HepG2 (cell line): ENCODE results near the gene ZNF26. TPM values are rescaled to one million over a fixed set of nuclear protein-coding genes. Genes with fewer than 3 reads are reported as not detected.

ENCODE experiments used
- ATAC-seq: fragments of 200-7000 bp; cut with Tn5 transposase; 3 replicates; pipeline ENCODE4 v1.9.1; 2020; ENCODE audit warnings: mild to moderate bottlenecking, moderate library complexity
- BruUV-seq: library from RNA; stranded (reverse); fragments of 400-500 nt; replicated peaks from 2 replicates; lab custom pipeline; 2021; lab: Mats Ljungman, UMichigan
- CTCF ChIA-PET: fragments of 300-600 bp; formaldehyde crosslinking; extraction: SDS; loops from one replicate; lab custom pipeline; 2021; ENCODE audit warnings: low total read pairs, inconsistent platforms, low intra/inter-chr PET ratio; lab: Yijun Ruan, JAX
- POLR2A ChIA-PET: fragments of 350-600 bp; sonication (Branson Sonifier 250); formaldehyde crosslinking; loops from one replicate; lab custom pipeline; 2020; ENCODE audit warnings: antibody characterized with exemption, inconsistent platforms; lab: Yijun Ruan, JAX
- DNase-seq: peaks from one replicate; pipeline ENCODE4 v3.0.0-alpha.2; 2015; ENCODE audit warnings: low spot score
- FAIRE-seq: peaks from 3 replicates; lab custom pipeline; 2011; peaks lifted over from hg19 to GRCh38; lab: Jason Lieb, UNC
- H2AFZ ChIP-seq: one replicate; pipeline ENCODE4 v1.6.1; 2011; ENCODE audit warnings: low read length, inconsistent platforms
- H3K27ac ChIP-seq: fragments of 300-600 bp; 3 replicates; pipeline ENCODE4 v1.8.0; 2011; ENCODE audit warnings: mixed run types, mild to moderate bottlenecking, mixed read lengths, low read length, inconsistent platforms; ENCODE audit not compliant: insufficient read depth; ENCODE audit errors: extremely low read length
- H3K27me3 ChIP-seq, 2 experiments: fragments of 200-600 bp in 1 of 2; 2 replicates in 1 of 2; 3 replicates in 1 of 2; pipeline versions ENCODE4 v1.6.0 to v1.8.0; 2011; ENCODE audit warnings: low read length in 2 of 2, mild to moderate bottlenecking in 2 of 2, moderate library complexity in 2 of 2, inconsistent platforms in 1 of 2; ENCODE audit not compliant: insufficient read depth in 2 of 2, control insufficient read depth in 1 of 2
- H3K36me3 ChIP-seq, 2 experiments: fragments of 200-600 bp in 1 of 2; replicated peaks in 1 of 2; 2 replicates in 1 of 2; 3 replicates in 1 of 2; pipeline versions ENCODE4 v1.5.1 to v1.8.0; 2011; ENCODE audit warnings: low read length in 2 of 2, inconsistent platforms in 1 of 2; ENCODE audit not compliant: insufficient read depth in 2 of 2, control insufficient read depth in 1 of 2
- H3K4me1 ChIP-seq: 2 replicates; pipeline ENCODE4 v1.5.1; 2012; ENCODE audit warnings: low read length, inconsistent platforms; ENCODE audit not compliant: insufficient read depth
- H3K4me2 ChIP-seq: 2 replicates; pipeline ENCODE4 v1.6.0; 2011; ENCODE audit warnings: low read depth, low read length, inconsistent platforms
- H3K4me3 ChIP-seq, 3 experiments: fragments of 200-600 bp in 1 of 3; sonication (generic), shearing (Covaris generic) in 1 of 3; replicated peaks in 1 of 3; 2 replicates each; pipeline ENCODE4 v1.5.1; 2011 to 2016; ENCODE audit warnings: low read length in 3 of 3, inconsistent platforms in 2 of 3, low read depth in 2 of 3, mild to moderate bottlenecking in 2 of 3, control low read depth in 1 of 3, mixed read lengths in 1 of 3; ENCODE audit not compliant: insufficient read depth in 1 of 3
- H3K79me2 ChIP-seq: one replicate; pipeline ENCODE4 v1.6.1; 2011; ENCODE audit warnings: low read length, inconsistent platforms; ENCODE audit not compliant: insufficient read depth
- H3K9ac ChIP-seq: 2 replicates; pipeline ENCODE4 v1.6.0; 2011; ENCODE audit warnings: mild to moderate bottlenecking, low read depth, low read length, inconsistent platforms; ENCODE audit not compliant: insufficient read depth
- H3K9me3 ChIP-seq: 2 replicates; pipeline ENCODE4 v1.5.1; 2012; ENCODE audit warnings: mild to moderate bottlenecking, low read length
- H4K20me1 ChIP-seq: 2 replicates; pipeline ENCODE4 v1.6.0; 2011; ENCODE audit warnings: inconsistent platforms, mild to moderate bottlenecking, low read length, moderate library complexity; ENCODE audit not compliant: insufficient read depth
- ATF7-NPFF ChIP-seq: sonication (generic); formaldehyde crosslinking; IDR thresholded peaks from 2 replicates; pipeline ENCODE4 v1.8.1; 2023; ENCODE audit warnings: mild to moderate bottlenecking, low read depth, missing genetic modification reagents, moderate library complexity
- CEBPZ ChIP-seq: IDR thresholded peaks from 2 replicates; pipeline ENCODE4 v1.6.1; 2012; ENCODE audit warnings: low read length, improper control_type of control experiment
- DNMT1 ChIP-seq: sonication (generic); formaldehyde crosslinking; IDR thresholded peaks from 2 replicates; pipeline ENCODE4 v1.5.1; 2020; ENCODE audit warnings: mild to moderate bottlenecking, missing genetic modification reagents
- FOSL2 ChIP-seq: sonication (generic); formaldehyde crosslinking; IDR thresholded peaks from 2 replicates; pipeline ENCODE4 v1.4.0; 2020; ENCODE audit warnings: missing genetic modification reagents
- MEIS2 ChIP-seq: sonication (generic); formaldehyde crosslinking; IDR thresholded peaks from 2 replicates; pipeline ENCODE4 v1.9.0; 2021; ENCODE audit warnings: mild to moderate bottlenecking, missing genetic modification reagents
- MXD4 ChIP-seq: IDR thresholded peaks from 2 replicates; pipeline ENCODE4 v1.6.1; 2016; ENCODE audit warnings: mild to moderate bottlenecking, missing biosample characterization, missing genetic modification reagents
- PBX3 ChIP-seq: sonication (generic); formaldehyde crosslinking; IDR thresholded peaks from 2 replicates; pipeline ENCODE4 v1.8.1; 2023; ENCODE audit warnings: missing genetic modification reagents, inconsistent platforms, borderline replicate concordance
- POLR2AphosphoS5 ChIP-seq: IDR thresholded peaks from 2 replicates; pipeline ENCODE4 v1.6.1; 2012; ENCODE audit warnings: low read depth, low read length
- POLR2G ChIP-seq: fragments of 200-400 bp; formaldehyde crosslinking; IDR thresholded peaks from 2 replicates; pipeline ENCODE4 v1.6.1; 2018; ENCODE audit warnings: mild to moderate bottlenecking, low read depth, low read length, moderate library complexity
- RCOR2 ChIP-seq: IDR thresholded peaks from 2 replicates; pipeline ENCODE4 v1.6.1; 2016; ENCODE audit warnings: missing biosample characterization, missing genetic modification reagents
- RFX5 ChIP-seq: IDR thresholded peaks from 2 replicates; pipeline ENCODE4 v1.6.1; 2011; ENCODE audit warnings: low read depth, low read length, improper control_type of control experiment
- SKIL ChIP-seq: sonication (generic); formaldehyde crosslinking; IDR thresholded peaks from 2 replicates; pipeline ENCODE4 v1.8.0; 2022; ENCODE audit warnings: missing genetic modification reagents, mild to moderate bottlenecking, moderate library complexity, borderline replicate concordance
- ZNF160 ChIP-seq: sonication (generic); formaldehyde crosslinking; IDR thresholded peaks from 2 replicates; pipeline ENCODE4 v1.8.0; 2022; ENCODE audit warnings: mild to moderate bottlenecking, inconsistent platforms, missing genetic modification reagents
- ZSCAN12 ChIP-seq: sonication (generic); formaldehyde crosslinking; IDR thresholded peaks from 2 replicates; pipeline ENCODE4 v1.9.0; 2021; ENCODE audit warnings: mild to moderate bottlenecking, missing genetic modification reagents
- WGBS: methylation state at CpG from one replicate; pipeline ENCODE4 v1.1.6; 2017; ENCODE audit warnings: low lambda C conversion rate; 5-methylcytosine and 5-hydroxymethylcytosine counted together
- in situ Hi-C: cut with HindIII; loops from 2 replicates; pipeline ENCODE4 v1.10.0; 2017; ENCODE audit warnings: low pct_unique_long_range_greater_than_20kb; ENCODE audit not compliant: extremely low pct_ligation_motif_present
- intact Hi-C: fragments of 100-400 bp; cut with micrococcal nuclease; formaldehyde crosslinking; loops from one replicate; pipeline ENCODE4 v1.10.0; 2022; ENCODE audit not compliant: unreplicated experiment
- polyA plus RNA-seq, 8 experiments: library from polyadenylated mRNA; depleted of rRNA in 3 of 8; stranded (reverse) in 7 of 8; unstranded in 1 of 8; fragments of >200 nt; fragmentation: Illumina TruSeq in 4 of 8; extraction: Trizol in 4 of 8; gene quantifications; 2 replicates each; pipeline versions ENCODE4 v1.2.1 to v1.2.3, GENCODE V29; 2011 to 2016; ENCODE audit warnings: low read depth in 4 of 8, missing spikeins in 1 of 8, mixed read lengths in 1 of 8; ENCODE audit not compliant: insufficient read depth in 1 of 8
- total RNA-seq, 5 experiments: library from RNA; depleted of rRNA; stranded (reverse); fragments of >200 nt; fragmentation: Illumina TruSeq; extraction: Trizol; gene quantifications; 2 replicates each; pipeline ENCODE4 v1.2.3, GENCODE V29; 2016; ENCODE audit warnings: low read depth in 1 of 5
- TF ChIP-seq, protein P1 (sequence below): sonication (generic); formaldehyde crosslinking; IDR thresholded peaks from 2 replicates; pipeline ENCODE4 v1.5.1; 2020; ENCODE audit warnings: mild to moderate bottlenecking, missing genetic modification reagents, moderate library complexity
- TF ChIP-seq, protein P2 (sequence below): conservative IDR thresholded peaks from 2 replicates; pipeline ENCODE4 v1.6.1; 2018; ENCODE audit warnings: missing genetic modification reagents

Gene ZNF26
- total and polyA plus RNA-seq, 2 of the 13 experiments (the other 11 are each of a cell fraction or from before 2014, with no cell fraction given), result 3.8 to 6.5 TPM

DNA sequence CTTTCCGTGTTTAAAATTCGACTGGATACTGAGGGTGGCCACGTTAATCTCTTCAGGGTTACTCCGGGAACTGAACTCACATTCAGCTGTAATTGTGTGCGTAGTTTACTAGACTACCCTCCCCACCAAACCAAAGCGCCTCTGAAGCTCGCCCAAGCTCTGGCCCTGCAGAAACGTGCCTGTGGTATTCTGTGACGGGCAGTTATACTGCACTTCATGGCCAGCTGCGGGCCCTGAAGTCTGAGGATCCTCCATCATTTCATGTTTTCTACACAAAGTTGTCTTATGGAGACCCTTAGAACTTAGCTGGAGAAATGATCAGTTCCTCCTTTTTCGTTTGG, 688 bp downstream of the ZNF26 start (continued):
- TF ChIP-seq SKIL (no peak), CEBPZ (no peak)
- TF ChIP-seq, protein P1, sequence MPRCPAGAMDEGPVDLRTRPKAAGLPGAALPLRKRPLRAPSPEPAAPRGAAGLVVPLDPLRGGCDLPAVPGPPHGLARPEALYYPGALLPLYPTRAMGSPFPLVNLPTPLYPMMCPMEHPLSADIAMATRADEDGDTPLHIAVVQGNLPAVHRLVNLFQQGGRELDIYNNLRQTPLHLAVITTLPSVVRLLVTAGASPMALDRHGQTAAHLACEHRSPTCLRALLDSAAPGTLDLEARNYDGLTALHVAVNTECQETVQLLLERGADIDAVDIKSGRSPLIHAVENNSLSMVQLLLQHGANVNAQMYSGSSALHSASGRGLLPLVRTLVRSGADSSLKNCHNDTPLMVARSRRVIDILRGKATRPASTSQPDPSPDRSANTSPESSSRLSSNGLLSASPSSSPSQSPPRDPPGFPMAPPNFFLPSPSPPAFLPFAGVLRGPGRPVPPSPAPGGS, result no peak

GRCh38 chr12:132998741-132999140, 12.6 kb downstream of the ZNF26 start:
- H3K36me3 ChIP-seq, result peaks cover 1 to 26% of the 10 kb centered on the region in 2 experiments; a peak in 4 of 5 replicates
- no peaks in the 10 kb centered on the region for H3K79me2 ChIP-seq
- no TSS peak for BruUV-seq
- H3K4me1 ChIP-seq, result no peaks in the 10 kb centered on the region
- FAIRE-seq (no peak), ATAC-seq (no peak), DNase-seq (no peak)
- H3K9ac ChIP-seq, result no peak overlapping the region
- H3K4me3 ChIP-seq, result no peak overlapping the region
- no peaks in the 10 kb centered on the region for H4K20me1 ChIP-seq
- no peak overlapping the region for H2AFZ ChIP-seq
- ChIA-PET CTCF (no interaction called here), POLR2A (no interaction called here)
- in situ Hi-C loops (no loop called here), intact Hi-C loops (no loop called here)
- no peak overlapping the region for H3K27ac ChIP-seq
- H3K9me3 ChIP-seq, result peaks cover 92% of the 10 kb centered on the region
- H3K4me2 ChIP-seq, result no peak overlapping the region
- WGBS, result 0% methylated on average over 1 of the region's 1 CpG
- no peaks in the 10 kb centered on the region for H3K27me3 ChIP-seq
- TF ChIP-seq DNMT1 (CRISPR knock-in tag), result no peak
- no peak for TF ChIP-seq POLR2AphosphoS5
- TF ChIP-seq, protein P2, sequence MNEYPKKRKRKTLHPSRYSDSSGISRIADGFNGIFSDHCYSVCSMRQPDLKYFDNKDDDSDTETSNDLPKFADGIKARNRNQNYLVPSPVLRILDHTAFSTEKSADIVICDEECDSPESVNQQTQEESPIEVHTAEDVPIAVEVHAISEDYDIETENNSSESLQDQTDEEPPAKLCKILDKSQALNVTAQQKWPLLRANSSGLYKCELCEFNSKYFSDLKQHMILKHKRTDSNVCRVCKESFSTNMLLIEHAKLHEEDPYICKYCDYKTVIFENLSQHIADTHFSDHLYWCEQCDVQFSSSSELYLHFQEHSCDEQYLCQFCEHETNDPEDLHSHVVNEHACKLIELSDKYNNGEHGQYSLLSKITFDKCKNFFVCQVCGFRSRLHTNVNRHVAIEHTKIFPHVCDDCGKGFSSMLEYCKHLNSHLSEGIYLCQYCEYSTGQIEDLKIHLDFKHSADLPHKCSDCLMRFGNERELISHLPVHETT (CRISPR knock-in tag), result no peak
- no peak for TF ChIP-seq FOSL2 (CRISPR knock-in tag)
- no peak for TF ChIP-seq RFX5
- no peak for TF ChIP-seq ATF7-NPFF (CRISPR knock-in tag)
- no peak for TF ChIP-seq MXD4
- TF ChIP-seq POLR2G, result no peak
- no peak for TF ChIP-seq ZSCAN12 (CRISPR knock-in tag)
- no peak for TF ChIP-seq MEIS2 (CRISPR knock-in tag)
- no peak for TF ChIP-seq ZNF160 (CRISPR knock-in tag)
- no peak for TF ChIP-seq RCOR2 (CRISPR knock-in tag)
- no peak for TF ChIP-seq PBX3
